Measurements from ENCODE around the gene PRDM5. TPM values are rescaled to one million over a fixed set of nuclear protein-coding genes. Genes with fewer than 3 reads are reported as not detected.

PRDM5 gene
- total and polyA plus RNA-seq, 9 of the 15 experiments (the other 6 are each of a cell fraction or from before 2014, with no cell fraction given): not detected

DNA sequence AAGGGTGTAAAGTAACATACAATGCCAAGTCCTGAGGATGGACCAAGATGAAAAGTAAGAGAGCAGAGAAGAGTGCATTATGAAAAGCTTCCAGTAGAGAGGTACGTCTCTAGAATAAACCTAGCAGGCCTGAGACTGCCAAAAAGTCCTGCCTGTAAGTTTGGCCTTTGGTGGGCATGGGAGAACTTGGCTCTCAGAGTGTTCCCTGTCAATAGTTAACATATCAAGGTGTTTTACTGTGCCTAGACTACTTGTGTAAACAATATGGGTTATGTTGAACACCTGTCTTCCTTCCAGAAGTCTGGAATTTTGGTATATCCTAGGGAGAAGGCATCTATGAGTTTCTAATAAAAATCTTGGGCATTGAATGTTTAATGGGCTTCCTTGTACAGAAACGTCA, 60.1 kb downstream of the PRDM5 start (continued):
- TF ChIP-seq HEY1 (CRISPR knock-in tag; IDR thresholded peaks at IDR 0.05; ENCODE audit: borderline replicate concordance) (no peak), FOXA3 (CRISPR knock-in tag; conservative IDR thresholded peaks at IDR 0.05 in 1 of 2, IDR thresholded peaks at IDR 0.05 in 1 of 2) (no peak)

DNA sequence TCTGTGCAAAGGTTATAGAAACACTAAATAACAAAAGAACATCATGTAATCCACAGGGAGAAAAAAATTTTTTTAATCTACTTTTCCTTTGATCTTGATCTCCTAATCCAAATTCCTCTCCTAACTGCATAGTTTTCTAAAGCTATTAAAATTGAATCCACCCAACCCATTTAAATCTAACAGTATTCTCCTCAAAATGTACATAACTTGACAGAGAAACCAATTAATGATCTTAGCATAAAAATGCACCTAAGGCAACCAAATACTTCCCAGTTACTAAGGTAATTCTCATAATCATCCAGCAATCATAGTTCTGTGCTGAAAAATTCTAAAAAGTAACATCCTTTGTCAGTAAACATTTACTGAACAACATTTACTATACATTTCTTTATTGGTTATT, 60.7 kb downstream of the PRDM5 start:
- Histone ChIP-seq H3K36me3 (ENCODE audit: control insufficient read depth, insufficient read depth, low read length) (no peaks in the 10 kb centered on the region), H4K20me1 (replicated peaks; ENCODE audit: control insufficient read depth, insufficient read depth, low read length) (no peaks in the 10 kb centered on the region), H3K27ac (ENCODE audit: extremely low read depth, low read depth, low read length) (no peak overlapping the region), H3K9me3 (replicated peaks; ENCODE audit: control insufficient read depth, insufficient read depth, low read depth, low read length) (no peaks in the 10 kb centered on the region; the same call in 1 of the 2 replicates), H3K27me3 (ENCODE audit: control insufficient read depth in 2 of 2, insufficient read depth in 2 of 2, low read length in 2 of 2) (no peaks in the 10 kb centered on the region), H3K9me1 (ENCODE audit: control insufficient read depth, insufficient read depth, low read length) (no peaks in the 10 kb centered on the region), H3K9ac (ENCODE audit: insufficient read depth in 1 of 2, low read depth in 2 of 2, low read length in 2 of 2) (no peak overlapping the region), H3K4me3 (no peak overlapping the region), H2AFZ (ENCODE audit: low read depth, low read length) (no peak overlapping the region), H3K79me2 (ENCODE audit: control insufficient read depth, insufficient read depth, low read length) (no peaks in the 10 kb centered on the region), H3K4me1 (replicated peaks in 1 of 2; ENCODE audit: control insufficient read depth in 2 of 2, insufficient read depth in 2 of 2, low read length in 2 of 2) (no peaks in the 10 kb centered on the region), H3K4me2 (ENCODE audit: insufficient read depth, low read length) (no peak overlapping the region)
- FAIRE-seq (no peak), ATAC-seq (no peak), DNase-seq (ENCODE audit: extremely low read depth in 1 of 4, low spot score in 3 of 4) (no peak)
- ChIA-PET CTCF (ENCODE audit: low intra/inter-chr PET ratio) (no interaction called here), POLR2A (no interaction called here)
- TF ChIP-seq ZFP1 (CRISPR knock-in tag; IDR thresholded peaks at IDR 0.05) (no peak), SAFB2 (IDR thresholded peaks at IDR 0.05; ENCODE audit: borderline replicate concordance, low read depth, low read length, severe bottlenecking) (no peak)
- TF ChIP-seq, protein P1, sequence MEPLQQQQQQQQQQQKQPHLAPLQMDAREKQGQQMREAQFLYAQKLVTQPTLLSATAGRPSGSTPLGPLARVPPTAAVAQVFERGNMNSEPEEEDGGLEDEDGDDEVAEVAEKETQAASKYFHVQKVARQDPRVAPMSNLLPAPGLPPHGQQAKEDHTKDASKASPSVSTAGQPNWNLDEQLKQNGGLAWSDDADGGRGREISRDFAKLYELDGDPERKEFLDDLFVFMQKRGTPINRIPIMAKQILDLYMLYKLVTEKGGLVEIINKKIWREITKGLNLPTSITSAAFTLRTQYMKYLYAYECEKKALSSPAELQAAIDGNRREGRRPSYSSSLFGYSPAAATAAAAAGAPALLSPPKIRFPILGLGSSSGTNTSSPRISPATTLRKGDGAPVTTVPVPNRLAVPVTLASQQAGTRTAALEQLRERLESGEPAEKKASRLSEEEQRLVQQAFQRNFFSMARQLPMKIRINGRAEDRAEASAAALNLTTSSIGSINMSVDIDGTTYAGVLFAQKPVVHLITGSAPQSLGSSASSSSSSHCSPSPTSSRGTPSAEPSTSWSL (CRISPR knock-in tag; IDR thresholded peaks at IDR 0.05; ENCODE audit: borderline replicate concordance): no peak
- no TSS peak for BruUV-seq (replicated peaks)
- intact Hi-C loops (cut with micrococcal nuclease) (no loop called here), in situ Hi-C loops (cut with MboI) (no loop called here)
